Measurements from ENCODE around the gene PRMT7. TPM values are rescaled to one million over a fixed set of nuclear protein-coding genes. Genes with fewer than 3 reads are reported as not detected.

Gene PRMT7
- total RNA-seq, 1 experiment from 2014 or later = 59.3 TPM

DNA sequence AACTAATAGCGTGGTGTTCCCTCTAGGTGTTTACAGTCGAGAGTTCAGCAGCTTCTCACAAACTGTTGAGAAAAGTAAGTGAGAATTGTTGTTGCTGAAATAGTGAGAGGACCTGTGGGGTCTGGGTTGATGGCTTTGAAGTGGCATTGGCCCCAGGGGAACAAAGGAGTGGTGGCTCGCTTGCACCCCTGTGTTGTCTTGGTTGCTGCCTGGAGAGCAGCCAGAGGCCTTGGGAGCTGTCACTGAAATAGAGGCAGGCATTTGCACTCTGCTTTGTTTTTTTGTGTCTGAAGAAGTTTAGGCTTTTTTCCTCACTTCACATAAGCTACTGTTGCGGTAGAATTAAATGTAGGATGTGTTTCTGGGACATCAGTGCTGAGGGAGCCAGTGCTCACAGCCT lies 36.8 kb downstream of the PRMT7 start:
- no peak overlapping the region for H3K4me3 Mint-ChIP-seq
- DNase-seq (ENCODE audit: low spot score) (no peak), ATAC-seq (no peak)
- ChIA-PET POLR2A (interaction anchor here (0.6 kb wide), 1 partner anchor 326 kb away, joined by 3 read pairs; no protein-coding TSS in a partner anchor), CTCF (interaction anchor here (0.6 to 0.7 kb wide), 2 partner anchors 19 to 84 kb away, joined by 4 to 5 read pairs; partner anchors contain the start of gene SLC7A6)
- 0 out of 2 replicates have a peak, but pooled peaks cover 1% of the 10 kb centered on the region for H3K4me1 Mint-ChIP-seq
- H3K27me3 Mint-ChIP-seq (ENCODE audit: low read depth) = no peaks in the 10 kb centered on the region
- H3K9me3 Mint-ChIP-seq = no peaks in the 10 kb centered on the region
- H3K27ac Mint-ChIP-seq = peak overlapping the region; percentile 36; the same call in 1 of the 2 replicates
- TF ChIP-seq SP1 (CRISPR knock-in tag; conservative IDR thresholded peaks at IDR 0.05) = no peak
- TF ChIP-seq, protein P1, sequence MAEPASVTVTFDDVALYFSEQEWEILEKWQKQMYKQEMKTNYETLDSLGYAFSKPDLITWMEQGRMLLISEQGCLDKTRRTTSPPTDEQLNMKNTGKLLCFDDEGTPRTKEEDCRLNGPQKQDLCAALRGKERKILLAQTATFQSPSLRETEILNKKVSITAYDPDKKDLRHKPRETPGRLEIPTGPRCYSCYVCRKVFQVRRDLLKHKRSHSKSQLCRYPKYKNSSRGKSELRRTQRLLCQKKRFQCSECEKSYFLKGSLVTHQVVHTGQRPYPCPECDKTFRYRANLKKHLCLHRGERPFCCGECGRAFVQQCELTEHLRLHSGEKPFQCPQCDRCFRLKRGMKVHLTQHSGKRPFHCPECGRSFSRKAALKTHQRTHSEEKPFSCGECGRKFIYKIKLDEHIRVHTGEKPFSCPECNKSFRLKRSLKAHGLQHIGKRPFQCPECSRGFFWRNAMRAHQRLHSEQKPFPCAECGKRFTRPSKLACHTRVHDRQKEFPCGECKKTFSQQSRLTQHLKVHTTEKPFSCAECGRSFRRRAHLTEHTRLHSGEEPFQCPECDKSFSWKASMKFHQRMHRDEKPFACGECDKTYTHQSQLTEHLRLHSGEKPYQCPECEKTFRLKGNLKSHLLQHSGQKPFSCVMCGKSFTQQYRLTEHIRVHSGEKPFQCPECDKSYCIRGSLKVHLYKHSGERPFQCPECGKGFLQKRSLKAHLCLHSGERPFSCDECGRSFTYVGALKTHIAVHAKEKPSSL (CRISPR knock-in tag; conservative IDR thresholded peaks at IDR 0.05) = no peak
- no peak for TF ChIP-seq ZNF416 (CRISPR knock-in tag; IDR thresholded peaks at IDR 0.05)
- TF ChIP-seq CREM (CRISPR knock-in tag; IDR thresholded peaks at IDR 0.05) = no peak
- TF ChIP-seq NR2C2 (CRISPR knock-in tag; IDR thresholded peaks at IDR 0.05) = no peak
- TF ChIP-seq TEAD1 (CRISPR knock-in tag; IDR thresholded peaks at IDR 0.05) = no peak
- no peak for TF ChIP-seq RORB (CRISPR knock-in tag; IDR thresholded peaks at IDR 0.05)
- TF ChIP-seq MYBL2 (CRISPR knock-in tag; IDR thresholded peaks at IDR 0.05) = no peak
- no peak for TF ChIP-seq HMGA2 (CRISPR knock-in tag; IDR thresholded peaks at IDR 0.05)
- TF ChIP-seq, protein P2, sequence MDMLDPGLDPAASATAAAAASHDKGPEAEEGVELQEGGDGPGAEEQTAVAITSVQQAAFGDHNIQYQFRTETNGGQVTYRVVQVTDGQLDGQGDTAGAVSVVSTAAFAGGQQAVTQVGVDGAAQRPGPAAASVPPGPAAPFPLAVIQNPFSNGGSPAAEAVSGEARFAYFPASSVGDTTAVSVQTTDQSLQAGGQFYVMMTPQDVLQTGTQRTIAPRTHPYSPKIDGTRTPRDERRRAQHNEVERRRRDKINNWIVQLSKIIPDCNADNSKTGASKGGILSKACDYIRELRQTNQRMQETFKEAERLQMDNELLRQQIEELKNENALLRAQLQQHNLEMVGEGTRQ (CRISPR knock-in tag; IDR thresholded peaks at IDR 0.05) = no peak
- TF ChIP-seq, protein P3, sequence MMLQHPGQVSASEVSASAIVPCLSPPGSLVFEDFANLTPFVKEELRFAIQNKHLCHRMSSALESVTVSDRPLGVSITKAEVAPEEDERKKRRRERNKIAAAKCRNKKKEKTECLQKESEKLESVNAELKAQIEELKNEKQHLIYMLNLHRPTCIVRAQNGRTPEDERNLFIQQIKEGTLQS (CRISPR knock-in tag; conservative IDR thresholded peaks at IDR 0.05) = no peak
- TF ChIP-seq NFYB (CRISPR knock-in tag; conservative IDR thresholded peaks at IDR 0.05; ENCODE audit: low read depth) = no peak
- TF ChIP-seq, protein P4, sequence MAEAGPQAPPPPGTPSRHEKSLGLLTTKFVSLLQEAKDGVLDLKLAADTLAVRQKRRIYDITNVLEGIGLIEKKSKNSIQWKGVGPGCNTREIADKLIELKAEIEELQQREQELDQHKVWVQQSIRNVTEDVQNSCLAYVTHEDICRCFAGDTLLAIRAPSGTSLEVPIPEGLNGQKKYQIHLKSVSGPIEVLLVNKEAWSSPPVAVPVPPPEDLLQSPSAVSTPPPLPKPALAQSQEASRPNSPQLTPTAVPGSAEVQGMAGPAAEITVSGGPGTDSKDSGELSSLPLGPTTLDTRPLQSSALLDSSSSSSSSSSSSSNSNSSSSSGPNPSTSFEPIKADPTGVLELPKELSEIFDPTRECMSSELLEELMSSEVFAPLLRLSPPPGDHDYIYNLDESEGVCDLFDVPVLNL (CRISPR knock-in tag; IDR thresholded peaks at IDR 0.05; ENCODE audit: borderline replicate concordance, low read depth) = no peak
- no peak for TF ChIP-seq GTF2I (CRISPR knock-in tag; conservative IDR thresholded peaks at IDR 0.05)
- TF ChIP-seq FOXK1 (CRISPR knock-in tag; IDR thresholded peaks at IDR 0.05) = no peak
- TF ChIP-seq MXD4 (CRISPR knock-in tag; IDR thresholded peaks at IDR 0.05; ENCODE audit: borderline replicate concordance) = no peak
- no peak for TF ChIP-seq CREB1 (CRISPR knock-in tag; IDR thresholded peaks at IDR 0.05)
- H3K36me3 Mint-ChIP-seq = peaks cover 41% of the 10 kb centered on the region

DNA sequence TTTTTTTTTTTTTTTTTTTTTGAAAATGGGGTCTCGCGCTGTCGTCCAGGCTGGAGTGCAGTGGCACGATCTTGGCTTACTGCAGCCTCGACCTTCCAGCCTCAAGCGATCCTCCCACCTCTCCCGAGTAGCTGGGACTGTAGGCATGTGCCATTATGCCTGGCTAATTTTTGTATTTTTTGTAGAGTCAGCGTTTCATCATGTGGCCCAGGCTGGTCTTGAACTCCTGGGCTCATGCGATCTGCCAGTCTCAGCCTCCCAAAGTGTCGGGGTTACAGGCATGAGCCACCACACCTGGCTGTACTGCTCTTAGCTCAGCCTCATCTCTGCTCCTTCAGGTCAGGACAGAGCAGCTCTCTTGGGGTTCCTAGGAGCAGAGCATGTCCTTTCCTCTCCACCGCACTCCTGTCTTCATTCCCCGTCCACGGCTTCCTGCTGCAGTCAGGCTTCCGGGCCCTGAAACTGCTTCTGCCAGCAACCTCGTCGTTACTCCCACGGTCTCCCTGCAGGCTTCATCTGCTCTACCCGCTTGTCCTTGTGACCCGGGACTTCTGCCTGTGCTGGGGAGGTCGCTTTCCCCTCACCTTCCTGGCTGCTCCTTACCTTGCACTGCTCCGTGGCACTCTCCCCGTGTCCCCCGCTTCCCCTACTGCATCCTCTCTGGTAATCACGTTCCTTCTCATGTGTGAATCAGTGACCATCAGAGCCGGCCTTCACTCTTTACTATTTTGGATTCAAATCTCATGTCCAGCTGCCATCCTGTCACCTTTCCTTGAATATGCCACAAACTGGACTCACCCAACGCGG lies 38.0 kb downstream of the PRMT7 start:
- H3K4me3 Mint-ChIP-seq = no peak overlapping the region
- no peaks in the 10 kb centered on the region for H3K9me3 Mint-ChIP-seq
- no peak for DNase-seq (ENCODE audit: low spot score)
- peaks cover 41% of the 10 kb centered on the region for H3K36me3 Mint-ChIP-seq
- H3K4me1 Mint-ChIP-seq = no peaks in the 10 kb centered on the region
- TF ChIP-seq MXD4 (CRISPR knock-in tag; IDR thresholded peaks at IDR 0.05; ENCODE audit: borderline replicate concordance) (no peak), IRF2 (CRISPR knock-in tag; IDR thresholded peaks at IDR 0.05; ENCODE audit: borderline replicate concordance, low read depth) (no peak), SMAD3 (CRISPR knock-in tag; IDR thresholded peaks at IDR 0.05; ENCODE audit: borderline replicate concordance) (no peak), NR1H2 (CRISPR knock-in tag; IDR thresholded peaks at IDR 0.05) (no peak), NFE2L1 (CRISPR knock-in tag; IDR thresholded peaks at IDR 0.05) (no peak), CREB1 (CRISPR knock-in tag; IDR thresholded peaks at IDR 0.05) (no peak), SMAD4 (CRISPR knock-in tag; IDR thresholded peaks at IDR 0.05) (no peak)
- TF ChIP-seq, protein P5, sequence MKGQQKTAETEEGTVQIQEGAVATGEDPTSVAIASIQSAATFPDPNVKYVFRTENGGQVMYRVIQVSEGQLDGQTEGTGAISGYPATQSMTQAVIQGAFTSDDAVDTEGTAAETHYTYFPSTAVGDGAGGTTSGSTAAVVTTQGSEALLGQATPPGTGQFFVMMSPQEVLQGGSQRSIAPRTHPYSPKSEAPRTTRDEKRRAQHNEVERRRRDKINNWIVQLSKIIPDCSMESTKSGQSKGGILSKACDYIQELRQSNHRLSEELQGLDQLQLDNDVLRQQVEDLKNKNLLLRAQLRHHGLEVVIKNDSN (CRISPR knock-in tag; IDR thresholded peaks at IDR 0.05) = no peak
- no peak for ATAC-seq
- ChIA-PET POLR2A (no interaction called here), CTCF (interaction anchor here (0.6 to 1.1 kb wide), 4 partner anchors 13 to 172 kb away, joined by 3 to 4 read pairs (median 3); no protein-coding TSS in a partner anchor)
- H3K27ac Mint-ChIP-seq = no peak overlapping the region
- H3K27me3 Mint-ChIP-seq (ENCODE audit: low read depth) = no peaks in the 10 kb centered on the region
